H9 (cell line): ENCODE data around the gene DPPA2. TPM values are rescaled to one million over a fixed set of nuclear protein-coding genes. Genes with fewer than 3 reads are reported as not detected.

Experiments used
- DNase-seq: peaks from one replicate; pipeline ENCODE4 v3.0.0-alpha.2; 2017
- H2AFZ ChIP-seq: one replicate; pipeline ENCODE4 v1.6.1; 2013; ENCODE audit warnings: mild to moderate bottlenecking, low read length, control low read depth, moderate library complexity
- H2AK5ac ChIP-seq: 2 replicates; pipeline ENCODE4 v1.6.1; 2013; ENCODE audit warnings: low read length, control low read depth, mixed read lengths; ENCODE audit not compliant: insufficient read length
- H2BK120ac ChIP-seq: one replicate; pipeline ENCODE4 v1.6.1; 2013; ENCODE audit warnings: low read depth, mild to moderate bottlenecking, low read length, control low read depth, inconsistent platforms; ENCODE audit not compliant: poor library complexity, severe bottlenecking
- H2BK12ac ChIP-seq: 2 replicates; pipeline ENCODE4 v1.6.1; 2013; ENCODE audit warnings: low read length, control low read depth, mixed read lengths, low read depth; ENCODE audit not compliant: insufficient read length
- H2BK15ac ChIP-seq: 2 replicates; pipeline ENCODE4 v1.6.1; 2013; ENCODE audit warnings: low read depth, low read length, control low read depth
- H2BK20ac ChIP-seq: one replicate; pipeline ENCODE4 v1.6.1; 2013; ENCODE audit warnings: low read depth, mild to moderate bottlenecking, low read length, control low read depth, inconsistent platforms; ENCODE audit not compliant: poor library complexity, severe bottlenecking
- H2BK5ac ChIP-seq: 2 replicates; pipeline ENCODE4 v1.6.1; 2013; ENCODE audit warnings: low read length, control low read depth, mixed read lengths; ENCODE audit not compliant: insufficient read length
- H3K14ac ChIP-seq: 2 replicates; pipeline ENCODE4 v1.6.1; 2013; ENCODE audit warnings: low read length, control low read depth; ENCODE audit not compliant: insufficient read depth
- H3K18ac ChIP-seq: 2 replicates; pipeline ENCODE4 v1.6.1; 2013; ENCODE audit warnings: low read depth, mild to moderate bottlenecking, mixed read lengths, low read length, control low read depth; ENCODE audit not compliant: insufficient read length
- H3K23ac ChIP-seq: 2 replicates; pipeline ENCODE4 v1.6.1; 2013; ENCODE audit warnings: low read length, control low read depth, mixed read lengths, low read depth; ENCODE audit not compliant: insufficient read length
- H3K23me2 ChIP-seq: 2 replicates; pipeline ENCODE4 v1.6.1; 2013; ENCODE audit warnings: low read depth, mild to moderate bottlenecking, mixed read lengths, low read length, control low read depth; ENCODE audit not compliant: insufficient read length, poor library complexity, severe bottlenecking
- H3K27ac ChIP-seq: 2 replicates; pipeline ENCODE4 v1.5.1; 2013; ENCODE audit warnings: low read length, control low read depth, mixed read lengths, low read depth; ENCODE audit not compliant: insufficient read length
- H3K27me3 ChIP-seq: 2 replicates; pipeline ENCODE4 v1.6.1; 2013; ENCODE audit warnings: low read length, control low read depth, inconsistent platforms; ENCODE audit not compliant: insufficient read depth
- H3K4ac ChIP-seq: 2 replicates; pipeline ENCODE4 v1.6.1; 2013; ENCODE audit warnings: low read depth, mild to moderate bottlenecking, control low read depth, inconsistent platforms, low read length, moderate library complexity
- H3K4me1 ChIP-seq: 2 replicates; pipeline ENCODE4 v1.6.1; 2013; ENCODE audit warnings: low read length, control low read depth, inconsistent platforms; ENCODE audit not compliant: insufficient read depth
- H3K4me2 ChIP-seq: 2 replicates; pipeline ENCODE4 v1.6.1; 2013; ENCODE audit warnings: low read length, control low read depth, mixed read lengths; ENCODE audit not compliant: insufficient read length, insufficient read depth
- H3K56ac ChIP-seq: 2 replicates; pipeline ENCODE4 v1.6.1; 2013; ENCODE audit warnings: low read depth, mild to moderate bottlenecking, mixed read lengths, low read length, control low read depth; ENCODE audit not compliant: insufficient read length
- H3K79me1 ChIP-seq: 2 replicates; pipeline ENCODE4 v1.6.1; 2013; ENCODE audit warnings: low read depth, mild to moderate bottlenecking, moderate library complexity, low read length, control low read depth, inconsistent platforms; ENCODE audit not compliant: insufficient read depth, poor library complexity, severe bottlenecking
- H3K79me2 ChIP-seq: 2 replicates; pipeline ENCODE4 v1.6.1; 2013; ENCODE audit warnings: low read length, control low read depth, inconsistent platforms; ENCODE audit not compliant: insufficient read depth
- H3K9ac ChIP-seq: 2 replicates; pipeline ENCODE4 v1.6.1; 2013; ENCODE audit warnings: low read length, control low read depth, mixed read lengths; ENCODE audit not compliant: insufficient read length; ENCODE audit errors: extremely low read depth
- H3K9me3 ChIP-seq: one replicate; pipeline ENCODE4 v1.6.1; 2013; ENCODE audit warnings: low read depth, low read length, inconsistent platforms; ENCODE audit not compliant: control insufficient read depth
- H3T11ph ChIP-seq: one replicate; pipeline ENCODE4 v1.6.1; 2013; ENCODE audit warnings: mild to moderate bottlenecking, low read length, control low read depth, inconsistent platforms
- H4K20me1 ChIP-seq: one replicate; pipeline ENCODE4 v1.6.1; 2013; ENCODE audit not compliant: control insufficient read depth, insufficient read length, insufficient read depth
- H4K5ac ChIP-seq: 2 replicates; pipeline ENCODE4 v1.6.1; 2013; ENCODE audit warnings: low read depth, mild to moderate bottlenecking, mixed read lengths, low read length, control low read depth; ENCODE audit not compliant: insufficient read length
- H4K8ac ChIP-seq: replicated peaks from 2 replicates; pipeline ENCODE4 v1.6.1; 2013; ENCODE audit warnings: low read length, control low read depth, mixed read lengths, low read depth; ENCODE audit not compliant: insufficient read length
- H4K91ac ChIP-seq: 2 replicates; pipeline ENCODE4 v1.6.1; 2013; ENCODE audit warnings: low read depth, mild to moderate bottlenecking, moderate library complexity, mixed read lengths, low read length, control low read depth; ENCODE audit not compliant: insufficient read length
- H3K27ac Mint-ChIP-seq, 3 experiments: 2 replicates in 2 of 3; 3 replicates in 1 of 3; pipeline ENCODE4 v1.8.0; 2020 to 2021; ENCODE audit warnings: mixed read lengths in 3 of 3, mild to moderate bottlenecking in 1 of 3, moderate library complexity in 1 of 3
- H3K27me3 Mint-ChIP-seq: 2 replicates; pipeline ENCODE4 v1.8.0; 2021; ENCODE audit warnings: low read depth, mild to moderate bottlenecking, moderate library complexity, mixed read lengths
- H3K36me3 Mint-ChIP-seq, 3 experiments: 2 replicates in 2 of 3; 3 replicates in 1 of 3; pipeline ENCODE4 v1.8.0; 2020 to 2021; ENCODE audit warnings: low read depth in 3 of 3, mixed read lengths in 3 of 3; ENCODE audit not compliant: insufficient read depth in 1 of 3
- H3K4me1 Mint-ChIP-seq, 2 experiments: 2 replicates each; pipeline ENCODE4 v1.8.0; 2020; ENCODE audit warnings: mixed read lengths in 2 of 2
- H3K4me3 Mint-ChIP-seq, 2 experiments: 2 replicates in 1 of 2; 3 replicates in 1 of 2; pipeline ENCODE4 v1.8.0; 2020 to 2021; ENCODE audit warnings: mild to moderate bottlenecking in 2 of 2, mixed read lengths in 2 of 2, moderate library complexity in 1 of 2
- H3K9me3 Mint-ChIP-seq, 2 experiments: 2 replicates in 1 of 2; 3 replicates in 1 of 2; pipeline ENCODE4 v1.8.0; 2020; ENCODE audit warnings: mild to moderate bottlenecking in 2 of 2, mixed read lengths in 2 of 2, moderate library complexity in 1 of 2
- CTCF ChIP-seq: fragments of 200-600 bp; sonication (generic); conservative IDR thresholded peaks from 3 replicates; pipeline ENCODE4 v1.8.0; 2021; ENCODE audit warnings: antibody characterized with exemption, mild to moderate bottlenecking
- total RNA-seq: library from RNA; stranded (reverse); gene quantifications from 2 replicates; pipeline ENCODE4 v1.2.1, GENCODE V29; 2021

Gene DPPA2
- total RNA-seq, 1 experiment from 2014 or later = 3.2 TPM

- H3K27ac ChIP-seq = no peak overlapping the region
- no peak overlapping the region for H3K4ac ChIP-seq
- H2BK15ac ChIP-seq = no peak overlapping the region
- Mint-ChIP-seq H3K9me3 (no peaks in the 10 kb centered on the region), H3K27me3 (no peaks in the 10 kb centered on the region), H3K36me3 (no peaks in the 10 kb centered on the region), H3K4me1 (peaks cover 11 to 18% of the 10 kb centered on the region in 2 experiments), H3K4me3 (no peak overlapping the region), H3K27ac (peak overlapping the region in 1 of 3 experiments; percentile 18; a peak in 1 of 7 replicates)
- no peak overlapping the region for H2AFZ ChIP-seq
- H3K14ac ChIP-seq = no peak overlapping the region
- H2BK5ac ChIP-seq = no peak overlapping the region
- no peaks in the 10 kb centered on the region for H3K4me1 ChIP-seq
- H3K9ac ChIP-seq = no peak overlapping the region
- no peak for TF ChIP-seq CTCF
- H3K56ac ChIP-seq = no peak overlapping the region
- no peak overlapping the region for H3K4me2 ChIP-seq
- no peaks in the 10 kb centered on the region for H3K23me2 ChIP-seq
- no peak overlapping the region for H4K8ac ChIP-seq
- H2BK120ac ChIP-seq = no peak overlapping the region
- H3K9me3 ChIP-seq = no peaks in the 10 kb centered on the region
- H3T11ph ChIP-seq = no peak overlapping the region
- H2AK5ac ChIP-seq = no peak overlapping the region
- no peak for DNase-seq
- no peak overlapping the region for H2BK12ac ChIP-seq
- H3K79me1 ChIP-seq = no peaks in the 10 kb centered on the region
- no peak overlapping the region for H3K18ac ChIP-seq
- H4K5ac ChIP-seq = no peak overlapping the region
- H4K20me1 ChIP-seq = no peaks in the 10 kb centered on the region
- no peak overlapping the region for H3K23ac ChIP-seq
- H3K27me3 ChIP-seq = no peaks in the 10 kb centered on the region
- no peak overlapping the region for H2BK20ac ChIP-seq
- no peak overlapping the region for H4K91ac ChIP-seq
- H3K79me2 ChIP-seq = no peaks in the 10 kb centered on the region
These were observed 32.2 kb downstream of the DPPA2 start for GRCh38 chr3:109284071-109284470.
